WTC11 (cell line): ENCODE data around the gene ANAPC16. TPM values are rescaled to one million over a fixed set of nuclear protein-coding genes. Genes with fewer than 3 reads are reported as not detected.
A peak's percentile ranks its signal among the peaks of the same experiment; 100 is the strongest.

Source experiments
- ATAC-seq: fragments of 200-7000 bp; cut with Tn5 transposase; 2 replicates; pipeline ENCODE4 v1.10.0; 2021; ENCODE audit warnings: mild to moderate bottlenecking, moderate library complexity
- Bru-seq: library from RNA; stranded (reverse); fragments of 400-500 nt; gene quantifications from one replicate; lab custom pipeline; 2021; lab: Mats Ljungman, UMichigan
- CTCF ChIA-PET: fragments of 300-600 bp; sonication (Branson Sonifier 250); formaldehyde crosslinking; loops from one replicate; lab custom pipeline; 2021; ENCODE audit warnings: antibody characterized with exemption; lab: Charles Lee
- POLR2A ChIA-PET: fragments of 350-600 bp; sonication (Branson Sonifier 250); formaldehyde crosslinking; loops from one replicate; lab custom pipeline; 2021; ENCODE audit warnings: antibody characterized with exemption; lab: Charles Lee
- DNase-seq: peaks from one replicate; pipeline ENCODE4 v3.0.0; 2021; ENCODE audit warnings: low spot score
- H3K27ac Mint-ChIP-seq: 2 replicates; pipeline ENCODE4 v1.8.0; 2021; ENCODE audit warnings: mixed read lengths
- H3K27me3 Mint-ChIP-seq: 2 replicates; pipeline ENCODE4 v1.8.0; 2021; ENCODE audit warnings: low read depth, mild to moderate bottlenecking, moderate library complexity, mixed read lengths
- H3K36me3 Mint-ChIP-seq: 2 replicates; pipeline ENCODE4 v1.8.0; 2021; ENCODE audit warnings: mixed read lengths
- H3K4me1 Mint-ChIP-seq: 2 replicates; pipeline ENCODE4 v1.8.0; 2022; ENCODE audit warnings: mixed read lengths
- H3K4me3 Mint-ChIP-seq: 2 replicates; pipeline ENCODE4 v1.8.0; 2021; ENCODE audit warnings: mild to moderate bottlenecking, moderate library complexity, mixed read lengths
- H3K9me3 Mint-ChIP-seq: 2 replicates; pipeline ENCODE4 v1.8.0; 2021; ENCODE audit warnings: mixed read lengths
- ETV6 ChIP-seq: sonication (generic); formaldehyde crosslinking; IDR thresholded peaks from 2 replicates; pipeline ENCODE4 v1.8.1; 2022; ENCODE audit warnings: mild to moderate bottlenecking, missing genetic modification reagents
- FOXK1 ChIP-seq: sonication (generic); formaldehyde crosslinking; IDR thresholded peaks from 2 replicates; pipeline ENCODE4 v1.8.0; 2022; ENCODE audit warnings: mild to moderate bottlenecking, moderate library complexity, missing genetic modification reagents
- FOXP1 ChIP-seq: sonication (generic); formaldehyde crosslinking; IDR thresholded peaks from 2 replicates; pipeline ENCODE4 v1.8.0; 2022; ENCODE audit warnings: missing genetic modification reagents, mild to moderate bottlenecking, moderate library complexity, borderline replicate concordance
- GABPB1 ChIP-seq: sonication (generic); formaldehyde crosslinking; IDR thresholded peaks from 2 replicates; pipeline ENCODE4 v1.8.1; 2023; ENCODE audit warnings: mild to moderate bottlenecking, missing genetic modification reagents
- HMGA2 ChIP-seq: fragments of 250-450 bp; sonication (Bioruptor Pico); IDR thresholded peaks from 2 replicates; pipeline ENCODE4 v1.4.0; 2021; ENCODE audit warnings: mild to moderate bottlenecking, moderate library complexity
- JUN ChIP-seq: sonication (generic); formaldehyde crosslinking; IDR thresholded peaks from 2 replicates; pipeline ENCODE4 v1.8.0; 2023; ENCODE audit warnings: mild to moderate bottlenecking, missing genetic modification reagents
- SMAD4 ChIP-seq: sonication (generic); formaldehyde crosslinking; IDR thresholded peaks from 2 replicates; pipeline ENCODE4 v1.8.0; 2022; ENCODE audit warnings: mild to moderate bottlenecking, missing genetic modification reagents
- SP1 ChIP-seq: sonication (generic); formaldehyde crosslinking; conservative IDR thresholded peaks from 2 replicates; pipeline ENCODE4 v1.8.1; 2022; ENCODE audit warnings: missing genetic modification reagents
- TEAD1 ChIP-seq: sonication (generic); formaldehyde crosslinking; IDR thresholded peaks from 2 replicates; pipeline ENCODE4 v1.8.0; 2022; ENCODE audit warnings: mild to moderate bottlenecking, missing genetic modification reagents
- TEAD4 ChIP-seq: sonication (generic); formaldehyde crosslinking; IDR thresholded peaks from 2 replicates; pipeline ENCODE4 v1.8.0; 2022; ENCODE audit warnings: mild to moderate bottlenecking, missing genetic modification reagents
- TP53 ChIP-seq: sonication (generic); formaldehyde crosslinking; IDR thresholded peaks from 2 replicates; pipeline ENCODE4 v1.8.1; 2023; ENCODE audit warnings: mild to moderate bottlenecking, missing genetic modification reagents
- ZNF232 ChIP-seq: sonication (generic); formaldehyde crosslinking; IDR thresholded peaks from 2 replicates; pipeline ENCODE4 v1.8.0; 2022; ENCODE audit warnings: mild to moderate bottlenecking, missing genetic modification reagents
- ZNF396 ChIP-seq: fragments of 250-450 bp; sonication (Bioruptor Pico); IDR thresholded peaks from 2 replicates; pipeline ENCODE4 v1.8.0; 2021; ENCODE audit warnings: mild to moderate bottlenecking, moderate library complexity, borderline replicate concordance
- ZNF423 ChIP-seq: fragments of 250-450 bp; sonication (Bioruptor Pico); IDR thresholded peaks from 2 replicates; pipeline ENCODE4 v2.1.2; 2022; ENCODE audit warnings: mild to moderate bottlenecking, moderate library complexity
- long read RNA-seq, 3 experiments: library from RNA in 1 of 3; library from capped mRNA in 1 of 3; library from polyadenylated mRNA in 1 of 3; unstranded in 2 of 3; stranded (forward) in 1 of 3; transcript quantifications; one replicate each; pipeline ENCODE4 v2.0.0, GENCODE V29; 2021
- total RNA-seq: library from RNA; stranded (reverse); gene quantifications from 3 replicates; pipeline ENCODE4 v1.2.3, GENCODE V29; 2021
- TF ChIP-seq, protein P1 (sequence below): sonication (generic); formaldehyde crosslinking; IDR thresholded peaks from 2 replicates; pipeline ENCODE4 v1.8.0; 2022; ENCODE audit warnings: missing genetic modification reagents
- TF ChIP-seq, protein P2 (sequence below): sonication (generic); formaldehyde crosslinking; IDR thresholded peaks from 2 replicates; pipeline ENCODE4 v1.8.1; 2022; ENCODE audit warnings: mild to moderate bottlenecking, moderate library complexity, missing genetic modification reagents
- TF ChIP-seq, protein P3 (sequence below): sonication (generic); formaldehyde crosslinking; IDR thresholded peaks from 2 replicates; pipeline ENCODE4 v1.8.0; 2022; ENCODE audit warnings: mild to moderate bottlenecking, missing genetic modification reagents
- TF ChIP-seq, protein P4 (sequence below): sonication (generic); formaldehyde crosslinking; IDR thresholded peaks from 2 replicates; pipeline ENCODE4 v1.8.0; 2022; ENCODE audit warnings: mild to moderate bottlenecking, missing genetic modification reagents
- TF ChIP-seq, protein P5 (sequence below): sonication (generic); formaldehyde crosslinking; IDR thresholded peaks from 2 replicates; pipeline ENCODE4 v1.8.0; 2023; ENCODE audit warnings: missing genetic modification reagents, mild to moderate bottlenecking, borderline replicate concordance

ANAPC16 gene
- total RNA-seq: 52.3 to 72.4 TPM (median 72.3 TPM) in 3 replicates
- percentile 90 among the genes with signal in this experiment for Bru-seq, nascent RNA
- long read RNA-seq, experiment 1, transcript ANAPC16-205 (5 exons, 3,567 nt): minor isoform, 47 of 194 reads
- long read RNA-seq, experiment 1, transcript ANAPC16-201 (4 exons, 3,195 nt): major isoform, 77 of 194 reads
- long read RNA-seq, experiment 1, partial matches to known transcripts: 14 of 194 reads
- long read RNA-seq, experiment 1, other reads (novel, unspliced or antisense): 52 of 194 reads
- long read RNA-seq, experiment 2, transcript ANAPC16-202 (3 exons, 1,828 nt): minor isoform, 15 of 162 reads
- long read RNA-seq, experiment 2, transcript ANAPC16-203 (3 exons, 734 nt): minor isoform, 9 of 162 reads
- long read RNA-seq, experiment 2, transcript ANAPC16-205 (5 exons, 3,567 nt): minor isoform, 16 of 162 reads
- long read RNA-seq, experiment 2, transcript ANAPC16-201 (4 exons, 3,195 nt): major isoform, 41 of 162 reads
- long read RNA-seq, experiment 2, partial matches to known transcripts: 35 of 162 reads
- long read RNA-seq, experiment 2, other reads (novel, unspliced or antisense): 46 of 162 reads
- long read RNA-seq, experiment 3, transcript ANAPC16-205 (5 exons, 3,567 nt): minor isoform, 5 of 65 reads
- long read RNA-seq, experiment 3, transcript ANAPC16-201 (4 exons, 3,195 nt): major isoform, 23 of 65 reads
- long read RNA-seq, experiment 3, partial matches to known transcripts: 9 of 65 reads
- long read RNA-seq, experiment 3, other reads (novel, unspliced or antisense): 25 of 65 reads

DNA sequence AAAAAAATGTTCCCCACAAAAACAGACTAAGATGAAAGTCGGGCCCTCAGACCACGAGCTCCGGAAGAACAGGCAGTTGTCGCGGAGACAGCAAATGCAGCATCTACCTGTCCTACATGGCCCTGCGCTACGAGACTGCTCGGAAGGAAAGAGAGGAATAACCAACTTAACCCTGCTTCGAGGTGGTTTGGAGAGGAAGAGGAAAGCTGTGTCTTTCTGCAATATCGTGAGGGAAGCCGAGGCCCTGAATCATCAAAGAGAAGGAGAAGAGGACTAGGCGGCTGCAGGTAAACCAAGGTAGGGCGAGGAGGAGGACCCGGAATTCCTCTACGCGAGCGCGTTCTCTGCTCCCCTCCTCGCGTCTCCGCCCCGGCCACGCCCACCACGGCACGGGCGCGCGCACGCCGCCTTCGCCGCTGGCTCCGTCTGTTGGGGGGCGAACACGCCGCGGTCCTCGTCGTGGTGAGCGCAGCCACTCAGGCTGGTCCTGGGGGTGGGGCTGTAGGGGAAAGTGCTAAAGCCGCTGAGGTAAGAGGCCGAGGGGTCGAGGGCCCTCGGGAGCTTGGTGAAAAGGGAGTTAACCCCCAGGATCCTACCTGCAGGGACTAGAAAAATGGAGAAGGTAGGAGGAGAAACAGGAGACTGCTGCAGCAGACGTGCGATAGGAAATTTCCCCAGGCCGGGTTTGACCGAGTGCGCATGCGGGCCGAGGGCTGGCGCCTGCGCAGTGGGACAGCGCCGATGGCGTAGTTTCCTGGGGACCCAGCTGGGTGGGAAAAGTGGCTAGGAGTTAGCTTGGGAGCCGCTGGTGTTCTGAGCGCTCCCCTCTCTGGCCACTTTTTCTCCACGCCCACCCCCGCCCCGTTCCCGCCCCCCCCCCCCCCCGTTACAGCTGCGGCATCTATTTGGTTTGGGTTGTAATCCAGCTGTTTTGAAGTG is at the start of gene ANAPC16, which contains the start of gene ASCC1:
Gene ANAPC16 (plus strand): TSS at position 402 of the 939 bp plus-strand sequence. CDS start 7,903 bp downstream, outside the sequence.
Gene ASCC1 (minus strand): TSS at position 666 of the 939 bp plus-strand sequence. CDS start 2,978 bp downstream, outside the sequence.
- no peaks in the 10 kb centered on the region; the same call in 1 of the 2 replicates for H3K27me3 Mint-ChIP-seq
- DNase-seq (peak; percentile 94), ATAC-seq (peak; percentile 92)
- H3K36me3 Mint-ChIP-seq: peaks cover 4% of the 10 kb centered on the region
- no peaks in the 10 kb centered on the region for H3K9me3 Mint-ChIP-seq
- CTCF ChIA-PET: interaction anchor here (0.7 to 2.4 kb wide), 7 partner anchors 43 to 379 kb away, joined by 3 to 14 read pairs (median 4); no protein-coding TSS in a partner anchor
- peak within 1 kb of the TSS; percentile 97 for H3K4me3 Mint-ChIP-seq
- H3K27ac Mint-ChIP-seq: peak within 1 kb of the TSS; percentile 100
- POLR2A ChIA-PET: interaction anchor here (0.5 to 3.0 kb wide), 14 partner anchors 33 to 128 kb away, joined by 3 to 38 read pairs (median 4); partner anchors contain the start of genes DDIT4 and SPOCK2
- H3K4me1 Mint-ChIP-seq: peaks cover 23% of the 10 kb centered on the region
- TF ChIP-seq ETV6 (CRISPR knock-in tag) (peak; percentile 97), TEAD1 (CRISPR knock-in tag) (peak; percentile 94; the same call in 1 of the 2 replicates), FOXK1 (CRISPR knock-in tag) (peak; percentile 70), FOXP1 (peak; percentile 90; the same call in 1 of the 2 replicates), SP1 (CRISPR knock-in tag) (peak; percentile 97), JUN (0 out of 2 replicates have a peak, but pooled peaks have one; percentile 21), SMAD4 (CRISPR knock-in tag) (0 out of 2 replicates have a peak, but pooled peaks have one; percentile 47), ZNF232 (peak; percentile 85; the same call in 1 of the 2 replicates), TP53 (CRISPR knock-in tag) (no peak), ZNF396 (CRISPR knock-in tag) (no peak), ZNF423 (CRISPR knock-in tag) (no peak), HMGA2 (CRISPR knock-in tag) (no peak), GABPB1 (CRISPR knock-in tag) (peak; percentile 79; the same call in 1 of the 2 replicates), TEAD4 (CRISPR knock-in tag) (peak; percentile 79; the same call in 1 of the 2 replicates)
- TF ChIP-seq, protein P1, sequence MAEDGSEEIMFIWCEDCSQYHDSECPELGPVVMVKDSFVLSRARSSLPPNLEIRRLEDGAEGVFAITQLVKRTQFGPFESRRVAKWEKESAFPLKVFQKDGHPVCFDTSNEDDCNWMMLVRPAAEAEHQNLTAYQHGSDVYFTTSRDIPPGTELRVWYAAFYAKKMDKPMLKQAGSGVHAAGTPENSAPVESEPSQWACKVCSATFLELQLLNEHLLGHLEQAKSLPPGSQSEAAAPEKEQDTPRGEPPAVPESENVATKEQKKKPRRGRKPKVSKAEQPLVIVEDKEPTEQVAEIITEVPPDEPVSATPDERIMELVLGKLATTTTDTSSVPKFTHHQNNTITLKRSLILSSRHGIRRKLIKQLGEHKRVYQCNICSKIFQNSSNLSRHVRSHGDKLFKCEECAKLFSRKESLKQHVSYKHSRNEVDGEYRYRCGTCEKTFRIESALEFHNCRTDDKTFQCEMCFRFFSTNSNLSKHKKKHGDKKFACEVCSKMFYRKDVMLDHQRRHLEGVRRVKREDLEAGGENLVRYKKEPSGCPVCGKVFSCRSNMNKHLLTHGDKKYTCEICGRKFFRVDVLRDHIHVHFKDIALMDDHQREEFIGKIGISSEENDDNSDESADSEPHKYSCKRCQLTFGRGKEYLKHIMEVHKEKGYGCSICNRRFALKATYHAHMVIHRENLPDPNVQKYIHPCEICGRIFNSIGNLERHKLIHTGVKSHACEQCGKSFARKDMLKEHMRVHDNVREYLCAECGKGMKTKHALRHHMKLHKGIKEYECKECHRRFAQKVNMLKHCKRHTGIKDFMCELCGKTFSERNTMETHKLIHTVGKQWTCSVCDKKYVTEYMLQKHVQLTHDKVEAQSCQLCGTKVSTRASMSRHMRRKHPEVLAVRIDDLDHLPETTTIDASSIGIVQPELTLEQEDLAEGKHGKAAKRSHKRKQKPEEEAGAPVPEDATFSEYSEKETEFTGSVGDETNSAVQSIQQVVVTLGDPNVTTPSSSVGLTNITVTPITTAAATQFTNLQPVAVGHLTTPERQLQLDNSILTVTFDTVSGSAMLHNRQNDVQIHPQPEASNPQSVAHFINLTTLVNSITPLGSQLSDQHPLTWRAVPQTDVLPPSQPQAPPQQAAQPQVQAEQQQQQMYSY (CRISPR knock-in tag): peak; percentile 93
- TF ChIP-seq, protein P2, sequence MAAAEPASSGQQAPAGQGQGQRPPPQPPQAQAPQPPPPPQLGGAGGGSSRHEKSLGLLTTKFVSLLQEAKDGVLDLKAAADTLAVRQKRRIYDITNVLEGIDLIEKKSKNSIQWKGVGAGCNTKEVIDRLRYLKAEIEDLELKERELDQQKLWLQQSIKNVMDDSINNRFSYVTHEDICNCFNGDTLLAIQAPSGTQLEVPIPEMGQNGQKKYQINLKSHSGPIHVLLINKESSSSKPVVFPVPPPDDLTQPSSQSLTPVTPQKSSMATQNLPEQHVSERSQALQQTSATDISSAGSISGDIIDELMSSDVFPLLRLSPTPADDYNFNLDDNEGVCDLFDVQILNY (CRISPR knock-in tag): 0 out of 2 replicates have a peak, but pooled peaks have one; percentile 28
- TF ChIP-seq, protein P3, sequence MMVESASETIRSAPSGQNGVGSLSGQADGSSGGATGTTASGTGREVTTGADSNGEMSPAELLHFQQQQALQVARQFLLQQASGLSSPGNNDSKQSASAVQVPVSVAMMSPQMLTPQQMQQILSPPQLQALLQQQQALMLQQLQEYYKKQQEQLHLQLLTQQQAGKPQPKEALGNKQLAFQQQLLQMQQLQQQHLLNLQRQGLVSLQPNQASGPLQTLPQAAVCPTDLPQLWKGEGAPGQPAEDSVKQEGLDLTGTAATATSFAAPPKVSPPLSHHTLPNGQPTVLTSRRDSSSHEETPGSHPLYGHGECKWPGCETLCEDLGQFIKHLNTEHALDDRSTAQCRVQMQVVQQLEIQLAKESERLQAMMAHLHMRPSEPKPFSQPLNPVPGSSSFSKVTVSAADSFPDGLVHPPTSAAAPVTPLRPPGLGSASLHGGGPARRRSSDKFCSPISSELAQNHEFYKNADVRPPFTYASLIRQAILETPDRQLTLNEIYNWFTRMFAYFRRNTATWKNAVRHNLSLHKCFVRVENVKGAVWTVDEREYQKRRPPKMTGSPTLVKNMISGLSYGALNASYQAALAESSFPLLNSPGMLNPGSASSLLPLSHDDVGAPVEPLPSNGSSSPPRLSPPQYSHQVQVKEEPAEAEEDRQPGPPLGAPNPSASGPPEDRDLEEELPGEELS: peak; percentile 54; the same call in 1 of the 2 replicates
- TF ChIP-seq, protein P4, sequence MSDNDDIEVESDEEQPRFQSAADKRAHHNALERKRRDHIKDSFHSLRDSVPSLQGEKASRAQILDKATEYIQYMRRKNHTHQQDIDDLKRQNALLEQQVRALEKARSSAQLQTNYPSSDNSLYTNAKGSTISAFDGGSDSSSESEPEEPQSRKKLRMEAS (CRISPR knock-in tag): peak; percentile 95
- TF ChIP-seq, protein P5, sequence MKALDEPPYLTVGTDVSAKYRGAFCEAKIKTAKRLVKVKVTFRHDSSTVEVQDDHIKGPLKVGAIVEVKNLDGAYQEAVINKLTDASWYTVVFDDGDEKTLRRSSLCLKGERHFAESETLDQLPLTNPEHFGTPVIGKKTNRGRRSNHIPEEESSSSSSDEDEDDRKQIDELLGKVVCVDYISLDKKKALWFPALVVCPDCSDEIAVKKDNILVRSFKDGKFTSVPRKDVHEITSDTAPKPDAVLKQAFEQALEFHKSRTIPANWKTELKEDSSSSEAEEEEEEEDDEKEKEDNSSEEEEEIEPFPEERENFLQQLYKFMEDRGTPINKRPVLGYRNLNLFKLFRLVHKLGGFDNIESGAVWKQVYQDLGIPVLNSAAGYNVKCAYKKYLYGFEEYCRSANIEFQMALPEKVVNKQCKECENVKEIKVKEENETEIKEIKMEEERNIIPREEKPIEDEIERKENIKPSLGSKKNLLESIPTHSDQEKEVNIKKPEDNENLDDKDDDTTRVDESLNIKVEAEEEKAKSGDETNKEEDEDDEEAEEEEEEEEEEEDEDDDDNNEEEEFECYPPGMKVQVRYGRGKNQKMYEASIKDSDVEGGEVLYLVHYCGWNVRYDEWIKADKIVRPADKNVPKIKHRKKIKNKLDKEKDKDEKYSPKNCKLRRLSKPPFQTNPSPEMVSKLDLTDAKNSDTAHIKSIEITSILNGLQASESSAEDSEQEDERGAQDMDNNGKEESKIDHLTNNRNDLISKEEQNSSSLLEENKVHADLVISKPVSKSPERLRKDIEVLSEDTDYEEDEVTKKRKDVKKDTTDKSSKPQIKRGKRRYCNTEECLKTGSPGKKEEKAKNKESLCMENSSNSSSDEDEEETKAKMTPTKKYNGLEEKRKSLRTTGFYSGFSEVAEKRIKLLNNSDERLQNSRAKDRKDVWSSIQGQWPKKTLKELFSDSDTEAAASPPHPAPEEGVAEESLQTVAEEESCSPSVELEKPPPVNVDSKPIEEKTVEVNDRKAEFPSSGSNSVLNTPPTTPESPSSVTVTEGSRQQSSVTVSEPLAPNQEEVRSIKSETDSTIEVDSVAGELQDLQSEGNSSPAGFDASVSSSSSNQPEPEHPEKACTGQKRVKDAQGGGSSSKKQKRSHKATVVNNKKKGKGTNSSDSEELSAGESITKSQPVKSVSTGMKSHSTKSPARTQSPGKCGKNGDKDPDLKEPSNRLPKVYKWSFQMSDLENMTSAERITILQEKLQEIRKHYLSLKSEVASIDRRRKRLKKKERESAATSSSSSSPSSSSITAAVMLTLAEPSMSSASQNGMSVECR (CRISPR knock-in tag): peak; percentile 78; the same call in 1 of the 2 replicates
